HEK293 (cell line): Measurements from ENCODE around the gene ANKRD28.

Source experiments
- CTCF ChIA-PET: fragments of 350-600 bp; formaldehyde crosslinking; extraction: SDS; loops from one replicate; lab custom pipeline; 2021; ENCODE audit warnings: antibody characterized with exemption; lab: Yijun Ruan, JAX
- POLR2A ChIA-PET: fragments of 300-600 bp; formaldehyde crosslinking; extraction: SDS; loops from one replicate; lab custom pipeline; 2020; ENCODE audit warnings: antibody characterized with exemption, inconsistent platforms; lab: Yijun Ruan, JAX
- H3K27ac ChIP-seq: fragments of 200-500 bp; sonication (Bioruptor generic); 2 replicates; pipeline ENCODE4 v1.5.1; 2014; ENCODE audit warnings: low read depth, low read length, control low read depth, inconsistent platforms; ENCODE audit errors: extremely low read depth
- H3K36me3 ChIP-seq, 2 experiments: fragments of 200-500 bp in 1 of 2; sonication (Bioruptor generic) in 1 of 2; 1 replicate in 1 of 2; 2 replicates in 1 of 2; pipeline ENCODE4 v1.5.1; 2014 to 2017; ENCODE audit warnings: inconsistent platforms in 2 of 2, low read length in 2 of 2; ENCODE audit not compliant: control insufficient read depth in 2 of 2, insufficient read depth in 1 of 2
- H3K4me1 ChIP-seq: fragments of 200-500 bp; sonication (Bioruptor generic); 2 replicates; pipeline ENCODE4 v1.5.1; 2014; ENCODE audit warnings: mild to moderate bottlenecking, low read length, inconsistent platforms; ENCODE audit not compliant: control insufficient read depth, insufficient read depth
- H3K4me3 ChIP-seq: 2 replicates; pipeline ENCODE4 v1.5.1; 2011; ENCODE audit warnings: low read depth, mild to moderate bottlenecking, control low read depth, low read length, moderate library complexity
- H3K9me3 ChIP-seq: fragments of 200-500 bp; sonication (Bioruptor generic); 2 replicates; pipeline ENCODE4 v1.5.1; 2014; ENCODE audit warnings: low read depth, low read length, inconsistent platforms; ENCODE audit not compliant: control insufficient read depth, insufficient read depth
- HOXA7 ChIP-seq: sonication (generic); formaldehyde crosslinking; IDR thresholded peaks from 2 replicates; pipeline ENCODE4 v1.8.1; 2022; ENCODE audit warnings: missing genetic modification reagents, borderline replicate concordance
- MEIS1 ChIP-seq: sonication (generic); formaldehyde crosslinking; IDR thresholded peaks from 2 replicates; pipeline ENCODE4 v1.8.1; 2022; ENCODE audit warnings: missing genetic modification reagents, mild to moderate bottlenecking, borderline replicate concordance
- MZF1 ChIP-seq: fragments of 450-650 bp; formaldehyde crosslinking; IDR thresholded peaks from 2 replicates; pipeline ENCODE4 v1.5.1; 2017; ENCODE audit warnings: missing biosample characterization, missing genetic modification characterization, borderline replicate concordance
- YY2 ChIP-seq: fragments of 450-650 bp; formaldehyde crosslinking; IDR thresholded peaks from 2 replicates; pipeline ENCODE4 v1.5.1; 2016; ENCODE audit warnings: missing biosample characterization, missing genetic modification characterization
- ZBTB1 ChIP-seq: fragments of 450-650 bp; formaldehyde crosslinking; IDR thresholded peaks from 2 replicates; pipeline ENCODE4 v1.5.1; 2016; ENCODE audit warnings: missing biosample characterization, missing genetic modification characterization
- ZBTB17 ChIP-seq: fragments of 450-650 bp; formaldehyde crosslinking; IDR thresholded peaks from 2 replicates; pipeline ENCODE4 v1.5.1; 2016; ENCODE audit warnings: missing biosample characterization, missing genetic modification characterization
- ZEB2 ChIP-seq: fragments of 450-650 bp; formaldehyde crosslinking; IDR thresholded peaks from 2 replicates; pipeline ENCODE4 v1.5.1; 2016; ENCODE audit warnings: missing biosample characterization, missing genetic modification characterization
- ZNF133 ChIP-seq: fragments of 450-650 bp; formaldehyde crosslinking; IDR thresholded peaks from 2 replicates; pipeline ENCODE4 v1.5.1; 2016; ENCODE audit warnings: missing biosample characterization, missing genetic modification characterization
- ZNF19 ChIP-seq: fragments of 450-650 bp; formaldehyde crosslinking; IDR thresholded peaks from 2 replicates; pipeline ENCODE4; 2016; ENCODE audit warnings: missing biosample characterization, missing genetic modification characterization, low read depth
- ZNF2 ChIP-seq: fragments of 450-650 bp; formaldehyde crosslinking; IDR thresholded peaks from 2 replicates; pipeline ENCODE4 v1.5.1; 2016; ENCODE audit warnings: missing biosample characterization, missing genetic modification characterization
- ZNF24 ChIP-seq: fragments of 450-650 bp; formaldehyde crosslinking; IDR thresholded peaks from 2 replicates; pipeline ENCODE4 v1.5.1; 2016; ENCODE audit warnings: missing biosample characterization, missing genetic modification characterization
- ZNF324 ChIP-seq: fragments of 450-650 bp; formaldehyde crosslinking; IDR thresholded peaks from 2 replicates; pipeline ENCODE4 v1.5.1; 2016; ENCODE audit warnings: missing biosample characterization, missing genetic modification characterization
- ZNF366 ChIP-seq: fragments of 450-650 bp; formaldehyde crosslinking; conservative IDR thresholded peaks from 2 replicates; pipeline ENCODE4 v1.5.1; 2016; ENCODE audit warnings: missing biosample characterization, missing genetic modification characterization
- ZNF530 ChIP-seq: fragments of 450-650 bp; formaldehyde crosslinking; IDR thresholded peaks from 2 replicates; pipeline ENCODE4 v1.5.1; 2016; ENCODE audit warnings: low read depth, missing biosample characterization, missing genetic modification characterization
- ZNF571 ChIP-seq: fragments of 450-650 bp; formaldehyde crosslinking; IDR thresholded peaks from 2 replicates; pipeline ENCODE4 v1.5.0; 2017; ENCODE audit warnings: missing biosample characterization, missing genetic modification characterization
- ZNF596 ChIP-seq: fragments of 450-650 bp; IDR thresholded peaks from 2 replicates; pipeline ENCODE4 v1.5.0; 2018; ENCODE audit warnings: missing biosample characterization, mild to moderate bottlenecking, missing genetic modification characterization, moderate library complexity
- ZNF658 ChIP-seq: fragments of 450-650 bp; formaldehyde crosslinking; IDR thresholded peaks from 2 replicates; pipeline ENCODE4; 2016; ENCODE audit warnings: missing biosample characterization, missing genetic modification characterization
- ZNF677 ChIP-seq: fragments of 450-650 bp; IDR thresholded peaks from 2 replicates; pipeline ENCODE4 v1.5.0; 2018; ENCODE audit warnings: missing biosample characterization, mild to moderate bottlenecking, missing genetic modification characterization, moderate library complexity
- ZNF791 ChIP-seq: fragments of 450-650 bp; formaldehyde crosslinking; IDR thresholded peaks from 2 replicates; pipeline ENCODE4 v1.5.1; 2016; ENCODE audit warnings: missing biosample characterization, missing genetic modification characterization
- ZNF843 ChIP-seq: fragments of 450-650 bp; formaldehyde crosslinking; IDR thresholded peaks from 2 replicates; pipeline ENCODE4 v1.5.1; 2016; ENCODE audit warnings: missing biosample characterization, missing genetic modification characterization
- TF ChIP-seq, protein P1 (sequence below): fragments of 450-650 bp; formaldehyde crosslinking; IDR thresholded peaks from 2 replicates; pipeline ENCODE4 v1.5.1; 2016; ENCODE audit warnings: missing biosample characterization, missing genetic modification characterization
- TF ChIP-seq, protein P2 (sequence below): fragments of 450-650 bp; formaldehyde crosslinking; IDR thresholded peaks from 2 replicates; pipeline ENCODE4 v1.5.1; 2016; ENCODE audit warnings: missing biosample characterization, missing genetic modification characterization
- TF ChIP-seq, protein P3 (sequence below): fragments of 450-650 bp; formaldehyde crosslinking; IDR thresholded peaks from 2 replicates; pipeline ENCODE4 v1.5.1; 2017; ENCODE audit warnings: missing biosample characterization, missing genetic modification characterization
- TF ChIP-seq, protein P4 (sequence below): fragments of 450-650 bp; formaldehyde crosslinking; IDR thresholded peaks from 2 replicates; pipeline ENCODE4 v1.5.1; 2017; ENCODE audit warnings: missing biosample characterization, missing genetic modification characterization
- TF ChIP-seq, protein P5 (sequence below): fragments of 450-650 bp; formaldehyde crosslinking; IDR thresholded peaks from 2 replicates; pipeline ENCODE4 v1.5.1; 2017; ENCODE audit warnings: missing biosample characterization, missing genetic modification characterization
- TF ChIP-seq, protein P6 (sequence below): fragments of 450-650 bp; formaldehyde crosslinking; IDR thresholded peaks from 2 replicates; pipeline ENCODE4 v1.5.1; 2016; ENCODE audit warnings: missing biosample characterization, missing genetic modification characterization

The ANKRD28 gene

DNA sequence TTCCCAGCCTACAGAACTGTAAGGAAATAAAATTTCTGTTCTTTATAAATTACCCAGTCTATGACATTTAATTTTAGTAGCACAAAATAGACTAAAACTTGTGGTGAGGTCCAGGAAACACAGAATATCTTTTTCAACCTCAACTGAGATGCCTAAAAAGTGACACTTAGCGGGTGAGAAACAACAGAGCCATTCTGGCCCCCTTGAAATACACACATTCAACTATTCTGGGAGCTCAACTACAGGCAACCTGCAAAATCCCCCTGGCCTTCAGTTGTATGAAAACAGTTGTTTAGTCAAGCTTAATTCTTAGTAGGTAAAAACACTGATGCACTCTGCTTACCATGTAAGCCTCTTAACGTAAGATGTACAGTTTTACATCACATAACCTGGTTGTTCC lies 66.8 kb downstream of the ANKRD28 start (continued):
- TF ChIP-seq, protein P1, sequence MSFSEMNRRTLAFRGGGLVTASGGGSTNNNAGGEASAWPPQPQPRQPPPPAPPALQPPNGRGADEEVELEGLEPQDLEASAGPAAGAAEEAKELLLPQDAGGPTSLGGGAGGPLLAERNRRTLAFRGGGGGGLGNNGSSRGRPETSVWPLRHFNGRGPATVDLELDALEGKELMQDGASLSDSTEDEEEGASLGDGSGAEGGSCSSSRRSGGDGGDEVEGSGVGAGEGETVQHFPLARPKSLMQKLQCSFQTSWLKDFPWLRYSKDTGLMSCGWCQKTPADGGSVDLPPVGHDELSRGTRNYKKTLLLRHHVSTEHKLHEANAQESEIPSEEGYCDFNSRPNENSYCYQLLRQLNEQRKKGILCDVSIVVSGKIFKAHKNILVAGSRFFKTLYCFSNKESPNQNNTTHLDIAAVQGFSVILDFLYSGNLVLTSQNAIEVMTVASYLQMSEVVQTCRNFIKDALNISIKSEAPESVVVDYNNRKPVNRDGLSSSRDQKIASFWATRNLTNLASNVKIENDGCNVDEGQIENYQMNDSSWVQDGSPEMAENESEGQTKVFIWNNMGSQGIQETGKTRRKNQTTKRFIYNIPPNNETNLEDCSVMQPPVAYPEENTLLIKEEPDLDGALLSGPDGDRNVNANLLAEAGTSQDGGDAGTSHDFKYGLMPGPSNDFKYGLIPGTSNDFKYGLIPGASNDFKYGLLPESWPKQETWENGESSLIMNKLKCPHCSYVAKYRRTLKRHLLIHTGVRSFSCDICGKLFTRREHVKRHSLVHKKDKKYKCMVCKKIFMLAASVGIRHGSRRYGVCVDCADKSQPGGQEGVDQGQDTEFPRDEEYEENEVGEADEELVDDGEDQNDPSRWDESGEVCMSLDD = no peak
- TF ChIP-seq, protein P2, sequence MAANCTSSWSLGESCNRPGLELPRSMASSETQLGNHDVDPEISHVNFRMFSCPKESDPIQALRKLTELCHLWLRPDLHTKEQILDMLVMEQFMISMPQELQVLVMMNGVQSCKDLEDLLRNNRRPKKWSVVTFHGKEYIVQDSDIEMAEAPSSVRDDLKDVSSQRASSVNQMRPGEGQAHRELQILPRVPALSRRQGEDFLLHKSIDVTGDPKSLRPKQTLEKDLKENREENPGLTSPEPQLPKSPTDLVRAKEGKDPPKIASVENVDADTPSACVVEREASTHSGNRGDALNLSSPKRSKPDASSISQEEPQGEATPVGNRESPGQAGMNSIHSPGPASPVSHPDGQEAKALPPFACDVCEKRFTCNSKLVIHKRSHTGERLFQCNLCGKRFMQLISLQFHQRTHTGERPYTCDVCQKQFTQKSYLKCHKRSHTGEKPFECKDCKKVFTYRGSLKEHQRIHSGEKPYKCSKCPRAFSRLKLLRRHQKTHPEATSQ (tag by site-specific recombination) = no peak
- TF ChIP-seq ZNF19 (tag by site-specific recombination) (no peak), YY2 (tag by site-specific recombination) (no peak), ZBTB17 (no peak), ZNF791 (tag by site-specific recombination) (no peak), ZEB2 (tag by site-specific recombination) (no peak), ZNF133 (tag by site-specific recombination) (no peak), ZNF366 (no peak), ZNF658 (tag by site-specific recombination) (no peak), ZNF571 (tag by site-specific recombination) (no peak), ZNF677 (tag by site-specific recombination) (no peak)
- TF ChIP-seq, protein P3, sequence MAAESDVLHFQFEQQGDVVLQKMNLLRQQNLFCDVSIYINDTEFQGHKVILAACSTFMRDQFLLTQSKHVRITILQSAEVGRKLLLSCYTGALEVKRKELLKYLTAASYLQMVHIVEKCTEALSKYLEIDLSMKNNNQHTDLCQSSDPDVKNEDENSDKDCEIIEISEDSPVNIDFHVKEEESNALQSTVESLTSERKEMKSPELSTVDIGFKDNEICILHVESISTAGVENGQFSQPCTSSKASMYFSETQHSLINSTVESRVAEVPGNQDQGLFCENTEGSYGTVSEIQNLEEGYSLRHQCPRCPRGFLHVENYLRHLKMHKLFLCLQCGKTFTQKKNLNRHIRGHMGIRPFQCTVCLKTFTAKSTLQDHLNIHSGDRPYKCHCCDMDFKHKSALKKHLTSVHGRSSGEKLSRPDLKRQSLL (tag by site-specific recombination) = no peak
- TF ChIP-seq, protein P4, sequence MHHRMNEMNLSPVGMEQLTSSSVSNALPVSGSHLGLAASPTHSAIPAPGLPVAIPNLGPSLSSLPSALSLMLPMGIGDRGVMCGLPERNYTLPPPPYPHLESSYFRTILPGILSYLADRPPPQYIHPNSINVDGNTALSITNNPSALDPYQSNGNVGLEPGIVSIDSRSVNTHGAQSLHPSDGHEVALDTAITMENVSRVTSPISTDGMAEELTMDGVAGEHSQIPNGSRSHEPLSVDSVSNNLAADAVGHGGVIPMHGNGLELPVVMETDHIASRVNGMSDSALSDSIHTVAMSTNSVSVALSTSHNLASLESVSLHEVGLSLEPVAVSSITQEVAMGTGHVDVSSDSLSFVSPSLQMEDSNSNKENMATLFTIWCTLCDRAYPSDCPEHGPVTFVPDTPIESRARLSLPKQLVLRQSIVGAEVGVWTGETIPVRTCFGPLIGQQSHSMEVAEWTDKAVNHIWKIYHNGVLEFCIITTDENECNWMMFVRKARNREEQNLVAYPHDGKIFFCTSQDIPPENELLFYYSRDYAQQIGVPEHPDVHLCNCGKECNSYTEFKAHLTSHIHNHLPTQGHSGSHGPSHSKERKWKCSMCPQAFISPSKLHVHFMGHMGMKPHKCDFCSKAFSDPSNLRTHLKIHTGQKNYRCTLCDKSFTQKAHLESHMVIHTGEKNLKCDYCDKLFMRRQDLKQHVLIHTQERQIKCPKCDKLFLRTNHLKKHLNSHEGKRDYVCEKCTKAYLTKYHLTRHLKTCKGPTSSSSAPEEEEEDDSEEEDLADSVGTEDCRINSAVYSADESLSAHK (tag by site-specific recombination) = no peak
- TF ChIP-seq, protein P5, sequence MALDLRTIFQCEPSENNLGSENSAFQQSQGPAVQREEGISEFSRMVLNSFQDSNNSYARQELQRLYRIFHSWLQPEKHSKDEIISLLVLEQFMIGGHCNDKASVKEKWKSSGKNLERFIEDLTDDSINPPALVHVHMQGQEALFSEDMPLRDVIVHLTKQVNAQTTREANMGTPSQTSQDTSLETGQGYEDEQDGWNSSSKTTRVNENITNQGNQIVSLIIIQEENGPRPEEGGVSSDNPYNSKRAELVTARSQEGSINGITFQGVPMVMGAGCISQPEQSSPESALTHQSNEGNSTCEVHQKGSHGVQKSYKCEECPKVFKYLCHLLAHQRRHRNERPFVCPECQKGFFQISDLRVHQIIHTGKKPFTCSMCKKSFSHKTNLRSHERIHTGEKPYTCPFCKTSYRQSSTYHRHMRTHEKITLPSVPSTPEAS (tag by site-specific recombination) = no peak

DNA sequence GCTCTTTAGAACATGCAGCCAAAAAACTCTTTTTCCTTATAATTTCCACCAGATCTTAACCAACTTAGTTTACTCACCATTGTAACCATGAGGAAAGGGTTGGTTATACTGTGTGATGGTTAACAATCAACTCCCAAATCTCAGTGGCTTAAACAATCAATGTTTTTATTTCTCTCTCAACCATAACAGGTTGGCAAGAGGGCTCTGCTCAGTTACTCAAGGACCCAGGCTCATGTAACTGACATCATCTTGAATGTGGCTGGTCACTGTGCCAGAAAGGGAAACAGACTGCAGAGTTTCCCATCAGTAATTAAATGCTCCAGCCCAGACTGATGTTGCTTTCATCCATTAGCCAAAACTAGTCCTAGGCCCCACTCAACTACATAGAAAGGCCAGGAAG lies 69.0 kb downstream of the ANKRD28 start:
- Histone ChIP-seq H3K4me3 (no peak overlapping the region), H3K27ac (no peak overlapping the region), H3K4me1 (no peaks in the 10 kb centered on the region), H3K36me3 (peaks cover 0 to 10% of the 10 kb centered on the region in 2 experiments; a peak in 1 of 3 replicates), H3K9me3 (no peaks in the 10 kb centered on the region)
- ChIA-PET POLR2A (no interaction called here), CTCF (no interaction called here)
- TF ChIP-seq MEIS1 = no peak
- TF ChIP-seq ZNF843 (tag by site-specific recombination) = no peak
- no peak for TF ChIP-seq ZNF324
- TF ChIP-seq MZF1 (tag by site-specific recombination) = no peak
- TF ChIP-seq ZNF596 (tag by site-specific recombination) = no peak
- no peak for TF ChIP-seq ZBTB1 (tag by site-specific recombination)
- TF ChIP-seq ZNF24 (tag by site-specific recombination) = no peak
- no peak for TF ChIP-seq ZNF2 (tag by site-specific recombination)
- TF ChIP-seq, protein P6, sequence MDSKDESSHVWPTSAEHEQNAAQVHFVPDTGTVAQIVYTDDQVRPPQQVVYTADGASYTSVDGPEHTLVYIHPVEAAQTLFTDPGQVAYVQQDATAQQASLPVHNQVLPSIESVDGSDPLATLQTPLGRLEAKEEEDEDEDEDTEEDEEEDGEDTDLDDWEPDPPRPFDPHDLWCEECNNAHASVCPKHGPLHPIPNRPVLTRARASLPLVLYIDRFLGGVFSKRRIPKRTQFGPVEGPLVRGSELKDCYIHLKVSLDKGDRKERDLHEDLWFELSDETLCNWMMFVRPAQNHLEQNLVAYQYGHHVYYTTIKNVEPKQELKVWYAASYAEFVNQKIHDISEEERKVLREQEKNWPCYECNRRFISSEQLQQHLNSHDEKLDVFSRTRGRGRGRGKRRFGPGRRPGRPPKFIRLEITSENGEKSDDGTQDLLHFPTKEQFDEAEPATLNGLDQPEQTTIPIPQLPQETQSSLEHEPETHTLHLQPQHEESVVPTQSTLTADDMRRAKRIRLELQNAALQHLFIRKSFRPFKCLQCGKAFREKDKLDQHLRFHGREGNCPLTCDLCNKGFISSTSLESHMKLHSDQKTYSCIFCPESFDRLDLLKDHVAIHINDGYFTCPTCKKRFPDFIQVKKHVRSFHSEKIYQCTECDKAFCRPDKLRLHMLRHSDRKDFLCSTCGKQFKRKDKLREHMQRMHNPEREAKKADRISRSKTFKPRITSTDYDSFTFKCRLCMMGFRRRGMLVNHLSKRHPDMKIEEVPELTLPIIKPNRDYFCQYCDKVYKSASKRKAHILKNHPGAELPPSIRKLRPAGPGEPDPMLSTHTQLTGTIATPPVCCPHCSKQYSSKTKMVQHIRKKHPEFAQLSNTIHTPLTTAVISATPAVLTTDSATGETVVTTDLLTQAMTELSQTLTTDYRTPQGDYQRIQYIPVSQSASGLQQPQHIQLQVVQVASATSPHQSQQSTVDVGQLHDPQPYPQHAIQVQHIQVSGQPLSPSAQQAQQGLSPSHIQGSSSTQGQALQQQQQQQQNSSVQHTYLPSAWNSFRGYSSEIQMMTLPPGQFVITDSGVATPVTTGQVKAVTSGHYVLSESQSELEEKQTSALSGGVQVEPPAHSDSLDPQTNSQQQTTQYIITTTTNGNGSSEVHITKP (tag by site-specific recombination) = no peak
- no peak for TF ChIP-seq ZNF530
- no peak for TF ChIP-seq HOXA7 (CRISPR knock-in tag)
